GM12878 (cell line): ENCODE data around the gene LARGE1. TPM values are rescaled to one million over a fixed set of nuclear protein-coding genes. Genes with fewer than 3 reads are reported as not detected.

Experiments
- ATAC-seq: fragments of 200-7000 bp; cut with Tn5 transposase; 3 replicates; pipeline ENCODE4 v1.9.1; 2020; ENCODE audit warnings: mild to moderate bottlenecking, moderate library complexity
- BruUV-seq: library from RNA; stranded (reverse); fragments of 400-500 nt; replicated peaks from 2 replicates; lab custom pipeline; 2021; lab: Mats Ljungman, UMichigan
- CTCF ChIA-PET: fragments of 300-600 bp; sonication (Branson Sonifier 250); formaldehyde crosslinking; extraction: SDS; loops from one replicate; lab custom pipeline; 2021; ENCODE audit warnings: inconsistent platforms; lab: Yijun Ruan, JAX
- POLR2A ChIA-PET: fragments of 350-600 bp; formaldehyde crosslinking; extraction: SDS; loops from one replicate; lab custom pipeline; 2021; ENCODE audit warnings: inconsistent platforms; lab: Charles Lee
- RAD21 ChIA-PET: fragments of 300-600 bp; sonication (Branson Sonifier 250); formaldehyde crosslinking; loops from one replicate; lab custom pipeline; 2023; ENCODE audit warnings: antibody characterized with exemption; ENCODE audit not compliant: unreplicated experiment; lab: Charles Lee
- SMC1A ChIA-PET: fragments of 300-600 bp; sonication (Branson Sonifier 250); formaldehyde crosslinking; loops from one replicate; lab custom pipeline; 2023; ENCODE audit not compliant: unreplicated experiment, uncharacterized antibody; lab: Charles Lee
- DNase-seq: peaks from one replicate; pipeline ENCODE4 v3.0.0-alpha.2; 2011; ENCODE audit warnings: low read depth, low spot score
- FAIRE-seq: peaks from 3 replicates; lab custom pipeline; 2011; peaks lifted over from hg19 to GRCh38; lab: Jason Lieb, UNC
- H2AFZ ChIP-seq: 2 replicates; pipeline ENCODE4 v1.6.0; 2011; ENCODE audit warnings: low read depth, low read length, control low read depth; ENCODE audit not compliant: control insufficient read depth
- H3K27ac ChIP-seq: 2 replicates; pipeline ENCODE4 v1.5.1; 2011; ENCODE audit warnings: control low read depth; ENCODE audit not compliant: control insufficient read depth, insufficient read depth
- H3K27me3 ChIP-seq, 2 experiments: replicated peaks in 1 of 2; 2 replicates each; pipeline versions ENCODE4 v1.6.0 to v1.6.1; 2011; ENCODE audit warnings: low read length in 1 of 2; ENCODE audit not compliant: control insufficient read depth in 2 of 2, insufficient read depth in 2 of 2
- H3K36me3 ChIP-seq, 2 experiments: 2 replicates each; pipeline ENCODE4 v1.5.1; 2011; ENCODE audit warnings: low read length in 1 of 2; ENCODE audit not compliant: control insufficient read depth in 2 of 2, insufficient read depth in 2 of 2
- H3K4me1 ChIP-seq: 2 replicates; pipeline ENCODE4 v1.6.1; 2011; ENCODE audit warnings: mild to moderate bottlenecking, low read length, moderate library complexity, mixed read lengths; ENCODE audit not compliant: control insufficient read depth, insufficient read depth
- H3K4me2 ChIP-seq: 2 replicates; pipeline ENCODE4 v1.6.0; 2011; ENCODE audit warnings: control low read depth; ENCODE audit not compliant: control insufficient read depth, insufficient read depth
- H3K4me3 ChIP-seq: fragments of 200-600 bp; sonication (generic); 2 replicates; pipeline ENCODE4 v1.5.1; 2016
- H3K79me2 ChIP-seq: 2 replicates; pipeline ENCODE4 v1.6.0; 2011; ENCODE audit warnings: low read length; ENCODE audit not compliant: control insufficient read depth, insufficient read depth
- H3K9ac ChIP-seq: 2 replicates; pipeline ENCODE4 v1.8.0; 2011; ENCODE audit warnings: low read length, control low read depth, mixed read lengths; ENCODE audit not compliant: control insufficient read depth, insufficient read depth
- H3K9me3 ChIP-seq: replicated peaks from 3 replicates; pipeline ENCODE4 v1.5.1; 2011; ENCODE audit warnings: mild to moderate bottlenecking, low read length; ENCODE audit not compliant: control insufficient read depth, insufficient read depth
- H4K20me1 ChIP-seq: 2 replicates; pipeline ENCODE4 v1.6.0; 2011; ENCODE audit not compliant: control insufficient read depth, insufficient read depth
- CREM ChIP-seq: IDR thresholded peaks from 2 replicates; pipeline ENCODE4 v1.6.1; 2014; ENCODE audit warnings: antibody characterized with exemption, low read depth
- EED ChIP-seq: sonication (generic); IDR thresholded peaks from 2 replicates; pipeline ENCODE4 v1.6.1; 2016; ENCODE audit warnings: antibody characterized with exemption, low read depth
- SMC3 ChIP-seq: IDR thresholded peaks from 2 replicates; pipeline ENCODE4 v1.6.1; 2011; ENCODE audit warnings: low read length, improper control_type of control experiment, borderline replicate concordance
- WGBS: methylation state at CpG from one replicate; pipeline ENCODE4 v1.1.6; 2016; ENCODE audit warnings: low lambda C conversion rate; ENCODE audit not compliant: insufficient replicate concordance, insufficient coverage; ENCODE audit errors: missing lambda C conversion rate; 5-methylcytosine and 5-hydroxymethylcytosine counted together
- in situ Hi-C: fragments of 300-500 bp; cut with MboI; formaldehyde crosslinking; loops from 9 replicates; pipeline ENCODE4 v1.14.3; 2018; ENCODE audit warnings: mixed read lengths
- intact Hi-C: fragments of 100-400 bp; cut with micrococcal nuclease; formaldehyde crosslinking; loops from one replicate; pipeline ENCODE4 v1.14.2; 2022; ENCODE audit not compliant: unreplicated experiment
- polyA plus RNA-seq, 11 experiments: library from polyadenylated mRNA; depleted of rRNA in 4 of 11; unstranded in 6 of 11; stranded (reverse) in 5 of 11; fragments of >200 nt; fragmentation: Nextera tagmentation in 4 of 11; fragmentation: Illumina TruSeq in 1 of 11; extraction: Ambion mirVana in 4 of 11; extraction: Trizol in 1 of 11; gene quantifications; 1 replicate in 1 of 11; 2 replicates in 10 of 11; pipeline versions ENCODE4 v1.2.1 to v1.2.3, GENCODE V29; 2011 to 2016; ENCODE audit warnings: inconsistent platforms in 2 of 11, missing spikeins in 2 of 11, low read depth in 1 of 11
- total RNA-seq, 4 experiments: library from RNA; depleted of rRNA in 3 of 4; stranded (reverse); fragments of >200 nt in 3 of 4; fragmentation: Illumina TruSeq in 1 of 4; extraction: Trizol in 1 of 4; gene quantifications; 2 replicates each; pipeline versions ENCODE4 v1.2.1 to v1.2.3, GENCODE V29; 2013 to 2021
- TF ChIP-seq, protein P1 (sequence below): fragments of 450-650 bp; IDR thresholded peaks from 2 replicates; pipeline ENCODE4 v1.6.1; 2016; ENCODE audit warnings: mild to moderate bottlenecking
- TF ChIP-seq, protein P2 (sequence below): fragments of 450-650 bp; IDR thresholded peaks from 2 replicates; pipeline ENCODE4 v1.6.1; 2017; ENCODE audit warnings: antibody characterized with exemption, mild to moderate bottlenecking, moderate library complexity

The LARGE1 gene
- total and polyA plus RNA-seq, 10 of the 15 experiments (the other 5 are each of a cell fraction or from before 2014, with no cell fraction given) = 3.2 to 41.4 (median 17.3) TPM

- no peak overlapping the region for H3K9ac ChIP-seq
- ChIA-PET SMC1A (interaction anchor here (0.9 kb wide), 1 partner anchor 37 kb away, joined by 3 read pairs; no protein-coding TSS in a partner anchor), CTCF (no interaction called here), POLR2A (interaction anchor here (1.8 kb wide), 1 partner anchor 10 kb away, joined by 5 read pairs; no protein-coding TSS in a partner anchor), RAD21 (no interaction called here)
- H3K27ac ChIP-seq = no peak overlapping the region
- H4K20me1 ChIP-seq = no peaks in the 10 kb centered on the region
- H3K4me1 ChIP-seq = no peaks in the 10 kb centered on the region
- ATAC-seq (no peak), FAIRE-seq (no peak), DNase-seq (no peak)
- no peak overlapping the region for H3K4me3 ChIP-seq
- WGBS = 13% methylated on average over 5 of the region's 5 CpGs
- TF ChIP-seq, protein P1, sequence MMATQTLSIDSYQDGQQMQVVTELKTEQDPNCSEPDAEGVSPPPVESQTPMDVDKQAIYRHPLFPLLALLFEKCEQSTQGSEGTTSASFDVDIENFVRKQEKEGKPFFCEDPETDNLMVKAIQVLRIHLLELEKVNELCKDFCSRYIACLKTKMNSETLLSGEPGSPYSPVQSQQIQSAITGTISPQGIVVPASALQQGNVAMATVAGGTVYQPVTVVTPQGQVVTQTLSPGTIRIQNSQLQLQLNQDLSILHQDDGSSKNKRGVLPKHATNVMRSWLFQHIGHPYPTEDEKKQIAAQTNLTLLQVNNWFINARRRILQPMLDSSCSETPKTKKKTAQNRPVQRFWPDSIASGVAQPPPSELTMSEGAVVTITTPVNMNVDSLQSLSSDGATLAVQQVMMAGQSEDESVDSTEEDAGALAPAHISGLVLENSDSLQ = 0 out of 2 replicates have a peak, but pooled peaks have one; percentile 12
- no peak for TF ChIP-seq SMC3
- no peak for TF ChIP-seq CREM
- TF ChIP-seq, protein P2, sequence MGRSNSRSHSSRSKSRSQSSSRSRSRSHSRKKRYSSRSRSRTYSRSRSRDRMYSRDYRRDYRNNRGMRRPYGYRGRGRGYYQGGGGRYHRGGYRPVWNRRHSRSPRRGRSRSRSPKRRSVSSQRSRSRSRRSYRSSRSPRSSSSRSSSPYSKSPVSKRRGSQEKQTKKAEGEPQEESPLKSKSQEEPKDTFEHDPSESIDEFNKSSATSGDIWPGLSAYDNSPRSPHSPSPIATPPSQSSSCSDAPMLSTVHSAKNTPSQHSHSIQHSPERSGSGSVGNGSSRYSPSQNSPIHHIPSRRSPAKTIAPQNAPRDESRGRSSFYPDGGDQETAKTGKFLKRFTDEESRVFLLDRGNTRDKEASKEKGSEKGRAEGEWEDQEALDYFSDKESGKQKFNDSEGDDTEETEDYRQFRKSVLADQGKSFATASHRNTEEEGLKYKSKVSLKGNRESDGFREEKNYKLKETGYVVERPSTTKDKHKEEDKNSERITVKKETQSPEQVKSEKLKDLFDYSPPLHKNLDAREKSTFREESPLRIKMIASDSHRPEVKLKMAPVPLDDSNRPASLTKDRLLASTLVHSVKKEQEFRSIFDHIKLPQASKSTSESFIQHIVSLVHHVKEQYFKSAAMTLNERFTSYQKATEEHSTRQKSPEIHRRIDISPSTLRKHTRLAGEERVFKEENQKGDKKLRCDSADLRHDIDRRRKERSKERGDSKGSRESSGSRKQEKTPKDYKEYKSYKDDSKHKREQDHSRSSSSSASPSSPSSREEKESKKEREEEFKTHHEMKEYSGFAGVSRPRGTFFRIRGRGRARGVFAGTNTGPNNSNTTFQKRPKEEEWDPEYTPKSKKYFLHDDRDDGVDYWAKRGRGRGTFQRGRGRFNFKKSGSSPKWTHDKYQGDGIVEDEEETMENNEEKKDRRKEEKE = no peak
- TF ChIP-seq EED = no peak
- no peaks in the 10 kb centered on the region for H3K79me2 ChIP-seq
- no peaks in the 10 kb centered on the region for H3K36me3 ChIP-seq
- BruUV-seq = no TSS peak
- H3K9me3 ChIP-seq = no peaks in the 10 kb centered on the region
- no peak overlapping the region for H2AFZ ChIP-seq
- in situ Hi-C loops (no loop called here), intact Hi-C loops (no loop called here)
- no peaks in the 10 kb centered on the region for H3K27me3 ChIP-seq
- no peak overlapping the region for H3K4me2 ChIP-seq
These were observed 438.7 kb downstream of the LARGE1 start for GRCh38 chr22:33481550-33481949.
